SH-SY5Y (cell line): ENCODE data around the gene TRABD2B.

Experiments used
- GATA2 ChIP-seq: IDR thresholded peaks from 2 replicates; pipeline ENCODE4 v1.6.1; 2011; ENCODE audit warnings: mild to moderate bottlenecking, low read depth, low read length
- GATA3 ChIP-seq: IDR thresholded peaks from 2 replicates; pipeline ENCODE4 v1.6.1; 2011; ENCODE audit warnings: low read depth, mild to moderate bottlenecking, low read length, moderate library complexity

DNA sequence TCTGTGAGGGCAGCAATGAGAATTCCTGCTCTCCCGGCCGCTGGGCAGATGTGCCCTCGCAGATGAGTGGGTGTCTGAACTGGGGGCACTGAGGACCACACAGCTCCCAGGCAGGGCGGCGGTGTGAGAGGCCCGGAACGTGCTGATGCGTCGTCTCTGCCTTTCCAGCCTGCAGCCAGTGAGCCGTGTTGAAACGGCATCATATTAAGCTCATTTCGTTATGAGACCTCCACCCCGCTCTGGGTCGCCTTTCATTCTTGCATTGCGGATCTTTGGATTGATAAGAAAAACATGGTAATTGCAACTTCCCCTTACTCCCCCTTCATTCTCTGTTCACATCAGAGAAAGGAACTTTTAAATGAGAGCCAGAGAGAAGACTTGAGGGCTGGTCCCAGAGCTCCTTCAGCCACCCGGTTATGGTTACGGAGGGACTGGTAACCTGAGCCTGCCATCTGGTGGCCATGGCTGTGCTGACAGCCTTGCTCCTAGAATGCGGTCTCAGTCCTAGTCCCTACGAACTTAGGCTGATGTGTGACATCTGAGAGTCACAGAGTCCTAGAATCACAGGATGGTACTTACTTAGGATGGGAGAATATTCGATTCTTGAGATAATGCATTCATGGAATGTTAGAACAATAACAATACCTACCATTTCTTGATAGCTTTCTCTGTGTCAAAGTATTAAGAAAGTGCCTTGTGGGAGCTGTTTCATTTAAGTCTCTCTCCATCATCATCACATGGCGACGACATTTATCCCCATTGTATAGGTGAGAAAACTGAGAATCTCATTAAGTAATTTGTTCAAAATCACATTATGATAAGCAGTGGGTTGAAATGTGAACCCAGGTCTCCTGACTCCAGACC is 271.0 kb downstream of the TRABD2B start:
- TF ChIP-seq GATA3, result no peak
- TF ChIP-seq GATA2, result no peak
